H1 (cell line): ENCODE measurements around the gene ALOX15. TPM values are rescaled to one million over a fixed set of nuclear protein-coding genes. Genes with fewer than 3 reads are reported as not detected.
A peak's percentile ranks its signal among the peaks of the same experiment; 100 is the strongest.

Experiments used
- CTCF ChIA-PET: fragments of 300-600 bp; sonication (Branson Sonifier 250); formaldehyde crosslinking; loops from one replicate; lab custom pipeline; 2021; ENCODE audit not compliant: partially characterized antibody; lab: Charles Lee
- POLR2A ChIA-PET: fragments of 300-600 bp; sonication (Branson Sonifier 250); formaldehyde crosslinking; loops from one replicate; lab custom pipeline; 2021; ENCODE audit warnings: inconsistent platforms; ENCODE audit not compliant: partially characterized antibody; lab: Charles Lee
- DNase-seq, 2 experiments: peaks; one replicate each; pipeline versions ENCODE4 v3.0.0 to v3.0.0-alpha.2; 2010 to 2022; ENCODE audit warnings: low spot score in 2 of 2, low read depth in 1 of 2, mixed read lengths in 1 of 2
- FAIRE-seq: peaks from 2 replicates; lab custom pipeline; 2011; peaks lifted over from hg19 to GRCh38; lab: Jason Lieb, UNC
- H2AFZ ChIP-seq: 2 replicates; pipeline ENCODE4 v1.8.1; 2012; ENCODE audit warnings: low read length, inconsistent platforms
- H2AK5ac ChIP-seq: 2 replicates; pipeline ENCODE4 v1.6.1; 2013; ENCODE audit warnings: low read depth, low read length
- H2BK120ac ChIP-seq: replicated peaks from 2 replicates; pipeline ENCODE3; 2013; ENCODE audit warnings: low read depth, low read length, inconsistent platforms
- H2BK12ac ChIP-seq: 2 replicates; pipeline ENCODE4 v1.6.1; 2013; ENCODE audit warnings: low read depth, low read length
- H2BK15ac ChIP-seq: 2 replicates; pipeline ENCODE4 v1.6.1; 2013; ENCODE audit warnings: low read length
- H2BK20ac ChIP-seq: 2 replicates; pipeline ENCODE4 v1.6.1; 2013; ENCODE audit warnings: low read length
- H2BK5ac ChIP-seq: 2 replicates; pipeline ENCODE4 v1.6.1; 2013; ENCODE audit warnings: low read depth, low read length
- H3K14ac ChIP-seq: 2 replicates; pipeline ENCODE4 v1.6.1; 2013; ENCODE audit warnings: inconsistent platforms; ENCODE audit not compliant: insufficient read length
- H3K18ac ChIP-seq: 2 replicates; pipeline ENCODE4 v1.6.1; 2013; ENCODE audit warnings: low read length; ENCODE audit errors: extremely low read depth
- H3K23ac ChIP-seq: 2 replicates; pipeline ENCODE4 v1.6.1; 2013; ENCODE audit warnings: inconsistent platforms; ENCODE audit not compliant: insufficient read length
- H3K23me2 ChIP-seq: 2 replicates; pipeline ENCODE4 v1.6.1; 2013; ENCODE audit warnings: low read depth, low read length
- H3K27ac ChIP-seq: 2 replicates; pipeline ENCODE4 v1.6.1; 2011; ENCODE audit warnings: low read depth, low read length, inconsistent platforms
- H3K27me3 ChIP-seq, 4 experiments: replicated peaks in 1 of 4; 1 replicate in 1 of 4; 2 replicates in 3 of 4; pipeline versions ENCODE4 v1.6.1 to v1.8.1; 2011 to 2013; ENCODE audit warnings: low read length in 3 of 4, mild to moderate bottlenecking in 3 of 4, inconsistent platforms in 2 of 4, mixed read lengths in 2 of 4, moderate library complexity in 1 of 4; ENCODE audit not compliant: control insufficient read depth in 3 of 4, insufficient read depth in 3 of 4; ENCODE audit errors: extremely low read depth in 1 of 4
- H3K36me3 ChIP-seq, 4 experiments: 2 replicates each; pipeline versions ENCODE4 v1.6.1 to v1.8.1; 2011 to 2013; ENCODE audit warnings: mild to moderate bottlenecking in 4 of 4, low read length in 3 of 4, moderate library complexity in 2 of 4, control low read depth in 1 of 4, inconsistent platforms in 1 of 4; ENCODE audit not compliant: insufficient read depth in 4 of 4, control insufficient read depth in 2 of 4
- H3K4ac ChIP-seq: replicated peaks from 2 replicates; pipeline ENCODE3; 2013; ENCODE audit warnings: low read length, low read depth, mixed read lengths, inconsistent platforms; ENCODE audit not compliant: insufficient read length
- H3K4me1 ChIP-seq, 4 experiments: replicated peaks in 1 of 4; 1 replicate in 1 of 4; 2 replicates in 3 of 4; pipeline versions ENCODE4 v1.6.1 to v1.8.1; 2011 to 2013; ENCODE audit warnings: low read length in 3 of 4, inconsistent platforms in 2 of 4, mixed read lengths in 1 of 4; ENCODE audit not compliant: insufficient read depth in 4 of 4, control insufficient read depth in 3 of 4
- H3K4me2 ChIP-seq, 2 experiments: 2 replicates each; pipeline versions ENCODE4 v1.6.1 to v1.8.1; 2011 to 2013; ENCODE audit warnings: low read depth in 2 of 2, low read length in 2 of 2, control low read depth in 1 of 2, inconsistent platforms in 1 of 2, mild to moderate bottlenecking in 1 of 2; ENCODE audit not compliant: insufficient read depth in 1 of 2
- H3K4me3 ChIP-seq, 4 experiments: fragments of 200-600, 300-600 bp in 1 of 4; sonication (generic), shearing (Covaris generic), sonication (Bioruptor Twin) in 1 of 4; 2 replicates each; pipeline versions ENCODE4 v1.5.1 to v1.8.1; 2011 to 2016; ENCODE audit warnings: low read length in 4 of 4, low read depth in 3 of 4, control low read depth in 2 of 4, inconsistent platforms in 2 of 4, mild to moderate bottlenecking in 2 of 4, mixed read lengths in 1 of 4, moderate library complexity in 1 of 4; ENCODE audit not compliant: insufficient read depth in 2 of 4; ENCODE audit errors: extremely low read depth in 1 of 4
- H3K56ac ChIP-seq: replicated peaks from 2 replicates; pipeline ENCODE3; 2013; ENCODE audit warnings: low read depth, mild to moderate bottlenecking, mixed read lengths, low read length, inconsistent platforms; ENCODE audit not compliant: insufficient read length
- H3K79me1 ChIP-seq: 2 replicates; pipeline ENCODE4 v1.6.1; 2013; ENCODE audit warnings: low read depth, low read length, control low read depth
- H3K79me2 ChIP-seq, 2 experiments: 2 replicates each; pipeline versions ENCODE4 v1.6.1 to v1.8.1; 2012 to 2013; ENCODE audit warnings: low read length in 2 of 2, mild to moderate bottlenecking in 2 of 2, inconsistent platforms in 1 of 2; ENCODE audit not compliant: insufficient read depth in 2 of 2, control insufficient read depth in 1 of 2
- H3K9ac ChIP-seq, 4 experiments: replicated peaks in 1 of 4; 1 replicate in 1 of 4; 2 replicates in 3 of 4; pipeline versions ENCODE4 v1.6.1 to v1.8.1; 2011 to 2013; ENCODE audit warnings: low read depth in 3 of 4, low read length in 3 of 4, control low read depth in 2 of 4, mild to moderate bottlenecking in 2 of 4, moderate library complexity in 2 of 4, inconsistent platforms in 1 of 4; ENCODE audit errors: extremely low read depth in 1 of 4
- H3K9me3 ChIP-seq, 2 experiments: 2 replicates each; pipeline versions ENCODE4 v1.6.1 to v1.8.1; 2012 to 2013; ENCODE audit warnings: mild to moderate bottlenecking in 2 of 2, moderate library complexity in 2 of 2, control low read depth in 1 of 2, inconsistent platforms in 1 of 2, low read depth in 1 of 2, low read length in 1 of 2, mixed read lengths in 1 of 2; ENCODE audit not compliant: insufficient read depth in 2 of 2
- H4K20me1 ChIP-seq, 2 experiments: replicated peaks in 1 of 2; 2 replicates each; pipeline versions ENCODE3 to v1.8.1; 2011 to 2013; ENCODE audit warnings: inconsistent platforms in 2 of 2, low read length in 2 of 2, mild to moderate bottlenecking in 1 of 2; ENCODE audit not compliant: insufficient read depth in 2 of 2, control insufficient read depth in 1 of 2
- H4K5ac ChIP-seq: 2 replicates; pipeline ENCODE4 v1.6.1; 2013; ENCODE audit warnings: low read length, low read depth, mixed read lengths, inconsistent platforms; ENCODE audit not compliant: insufficient read length
- H4K8ac ChIP-seq: 2 replicates; pipeline ENCODE4 v1.8.0; 2013; ENCODE audit warnings: mild to moderate bottlenecking, moderate library complexity, low read length, inconsistent platforms; ENCODE audit not compliant: insufficient read depth; ENCODE audit errors: extremely low read depth
- H4K91ac ChIP-seq: replicated peaks from 2 replicates; pipeline ENCODE3; 2013; ENCODE audit warnings: low read length, mixed read lengths, inconsistent platforms; ENCODE audit not compliant: insufficient read length
- ASH2L ChIP-seq: fragments of 200-600, 300-600 bp; sonication (generic); IDR thresholded peaks from one replicate; pipeline ENCODE4 v1.7.1; 2017; ENCODE audit warnings: low read length
- BACH1 ChIP-seq: IDR thresholded peaks from 2 replicates; pipeline ENCODE4 v1.6.1; 2012; ENCODE audit warnings: low read length, improper control_type of control experiment
- CHD1 ChIP-seq: IDR thresholded peaks from 2 replicates; pipeline ENCODE4 v1.6.1; 2012; ENCODE audit warnings: low read depth, low read length, improper control_type of control experiment
- CREB1 ChIP-seq: IDR thresholded peaks from 2 replicates; pipeline ENCODE4 v1.6.1; 2012; ENCODE audit warnings: inconsistent platforms
- CTBP2 ChIP-seq: IDR thresholded peaks from 2 replicates; pipeline ENCODE4 v1.7.0; 2011; ENCODE audit warnings: borderline replicate concordance, mild to moderate bottlenecking, moderate library complexity, mixed read lengths, low read length; ENCODE audit not compliant: insufficient read depth, insufficient read length
- HDAC2 ChIP-seq, 2 experiments: fragments of 300-600 bp in 1 of 2; sonication (generic) in 1 of 2; IDR thresholded peaks; 2 replicates each; pipeline ENCODE4 v1.6.1; 2011 to 2012; ENCODE audit warnings: low read depth in 2 of 2, low read length in 2 of 2, mild to moderate bottlenecking in 2 of 2, moderate library complexity in 2 of 2, borderline replicate concordance in 1 of 2, inconsistent platforms in 1 of 2
- KDM5A ChIP-seq: fragments of 200-600 bp; IDR thresholded peaks from 2 replicates; pipeline ENCODE4 v1.7.1; 2012; ENCODE audit warnings: mild to moderate bottlenecking, low read length, inconsistent platforms, mixed read lengths
- TAF7 ChIP-seq: optimal IDR thresholded peaks from 2 replicates; pipeline ENCODE3; 2011; ENCODE audit warnings: low read depth, mild to moderate bottlenecking, inconsistent platforms, low read length, moderate library complexity, borderline replicate concordance
- WGBS, 2 experiments: shearing (Covaris generic) in 1 of 2; methylation state at CpG; one replicate each; pipeline versions ENCODE4 v1.1.6 to v1.1.7; 2013 to 2015; ENCODE audit warnings: low lambda C conversion rate in 2 of 2, mixed read lengths in 2 of 2, inconsistent platforms in 1 of 2, low coverage in 1 of 2, missing lambda C conversion rate in 1 of 2; ENCODE audit not compliant: insufficient replicate concordance in 2 of 2, insufficient coverage in 1 of 2, insufficient read length in 1 of 2; ENCODE audit errors: extremely low coverage in 1 of 2, missing lambda C conversion rate in 1 of 2; 5-methylcytosine and 5-hydroxymethylcytosine counted together
- polyA plus RNA-seq, 7 experiments: library from polyadenylated mRNA; depleted of rRNA in 3 of 7; stranded (reverse) in 5 of 7; unstranded in 2 of 7; fragments of >200 nt in 5 of 7; fragments of 200-250 nt in 2 of 7; gene quantifications; 1 replicate in 5 of 7; 2 replicates in 1 of 7; 4 replicates in 1 of 7; pipeline versions ENCODE4 v1.2.1 to v1.2.3, GENCODE V29; 2011 to 2013; ENCODE audit warnings: missing spikeins in 2 of 7, mixed read lengths in 2 of 7
- total RNA-seq: library from RNA; stranded (reverse); fragmentation: NEBNext Ultra II Directional; extraction: Animal tissue kit (Norgen Biotek cat#: 25700); gene quantifications from 2 replicates; pipeline ENCODE4 v1.2.1, GENCODE V29; 2021

Gene ALOX15
- total and polyA plus RNA-seq, 2 of the 8 experiments (the other 6 are each of a cell fraction or from before 2014, with no cell fraction given): 1.5 to 1.7 TPM

GRCh38 chr17:4617090-4617489 is 24.4 kb downstream of the ALOX15 start:
- DNase-seq (no peak), FAIRE-seq (no peak)
- Histone ChIP-seq H3K9ac (no peak overlapping the region), H3K79me1 (no peaks in the 10 kb centered on the region), H2BK12ac (peak overlapping the region; percentile 53; the same call in 1 of the 2 replicates), H2AFZ (0 out of 2 replicates have a peak overlapping the region, but pooled peaks have one; percentile 16), H3K23ac (no peak overlapping the region), H3K4me1 (peaks cover 0 to 6% (median 0%) of the 10 kb centered on the region in 4 experiments; a peak in 2 of 7 replicates), H3K9me3 (no peaks in the 10 kb centered on the region), H3K27ac (no peak overlapping the region), H3K79me2 (no peaks in the 10 kb centered on the region), H3K4ac (no peak overlapping the region), H2BK5ac (no peak overlapping the region), H3K4me3 (no peak overlapping the region), H3K23me2 (no peaks in the 10 kb centered on the region; the same call in 1 of the 2 replicates), H3K18ac (no peak overlapping the region), H2BK20ac (no peak overlapping the region; the same call in 1 of the 2 replicates), H3K4me2 (no peak overlapping the region), H3K56ac (no peak overlapping the region), H2AK5ac (no peak overlapping the region), H3K36me3 (no peaks in the 10 kb centered on the region), H3K27me3 (0 out of 7 replicates have a peak, but pooled peaks cover 0 to 2% (median 0%) of the 10 kb centered on the region in 4 experiments), H3K14ac (no peak overlapping the region), H4K20me1 (no peaks in the 10 kb centered on the region), H4K91ac (no peak overlapping the region), H4K8ac (peak overlapping the region; percentile 41; the same call in 1 of the 2 replicates), H2BK15ac (peak overlapping the region; percentile 66; the same call in 1 of the 2 replicates), H2BK120ac (no peak overlapping the region), H4K5ac (no peak overlapping the region)
- CTCF ChIA-PET: interaction anchor here (0.6 to 3.0 kb wide), 4 partner anchors 33 to 481 kb away, joined by 3 to 19 read pairs (median 4); no protein-coding TSS in a partner anchor
- TF ChIP-seq CREB1 (no peak), HDAC2 (IDR thresholded peaks at IDR 0.05; ENCODE audit: borderline replicate concordance in 1 of 2, low read depth in 2 of 2, low read length in 2 of 2) (no peak), CHD1 (no peak), CTBP2 (no peak), TAF7 (no peak), ASH2L (no peak), BACH1 (no peak), KDM5A (no peak)
- POLR2A ChIA-PET: no interaction called here
- 92% methylated on average over 17 of the region's 17 CpGs; no CpG with 5 or more reads in 1 of the 2 experiments for WGBS, 2 experiments
